ENCODE results near the gene NRTN. TPM values are rescaled to one million over a fixed set of nuclear protein-coding genes. Genes with fewer than 3 reads are reported as not detected.
A peak's percentile ranks its signal among the peaks of the same experiment; 100 is the strongest.

Gene NRTN
- total RNA-seq, result 10 to 100 TPM in 5 of 9 donors, 1 to 10 TPM in 4; 4.5 to 26.8 (median 12.0) TPM
- polyA plus RNA-seq, result 1 to 10 TPM; 4.9 to 9.0 (median 8.7) TPM
- long read RNA-seq, donor 1, partial matches to known transcripts, result 0 of 19 reads
- long read RNA-seq, donor 1, other reads (novel, unspliced or antisense), result 18 of 19 reads
- long read RNA-seq, donor 2, partial matches to known transcripts, result 0 of 7 reads
- long read RNA-seq, donor 2, other reads (novel, unspliced or antisense), result 6 of 7 reads
- long read RNA-seq, donor 3, partial matches to known transcripts, result 0 of 6 reads
- long read RNA-seq, donor 3, other reads (novel, unspliced or antisense), result 5 of 6 reads
- long read RNA-seq, donor 4, partial matches to known transcripts, result 1 of 1 reads
- long read RNA-seq, donor 4, other reads (novel, unspliced or antisense), result 0 of 1 reads
- long read RNA-seq, donor 5, partial matches to known transcripts, result 1 of 49 reads
- long read RNA-seq, donor 5, other reads (novel, unspliced or antisense), result 47 of 49 reads
- long read RNA-seq, donor 6, result 0 reads
- long read RNA-seq, donor 7, result 0 reads
- long read RNA-seq, donor 8, partial matches to known transcripts, result 0 of 21 reads
- long read RNA-seq, donor 8, other reads (novel, unspliced or antisense), result 20 of 21 reads
- long read RNA-seq, donor 9, result 0 reads
- long read RNA-seq, donor 10, result 0 reads

- TF ChIP-seq CTCF (IDR thresholded peaks at IDR 0.05), result no peak
- TF ChIP-seq POLR2A (IDR thresholded peaks at IDR 0.05), result no peak
- no peaks in the 10 kb centered on the region for H3K27me3 ChIP-seq
- H3K4me1 ChIP-seq (replicated peaks in 1 of 2), result peaks cover 29 to 31% of the 10 kb centered on the region in 2 donors
- H3K9me3 ChIP-seq (replicated peaks in 1 of 3), result no peaks in the 10 kb centered on the region
- intact Hi-C loops (cut with DNase I), result loop anchor here (2.0 to 10.0 kb wide), 4 partner anchors 88 to 218 kb away; no protein-coding TSS in a partner anchor
- no peaks in the 10 kb centered on the region for H3K36me3 ChIP-seq (replicated peaks in 1 of 2)
- peak within 1 kb of the TSS in 2 of 4 donors; percentile 16 to 53 for H3K4me3 ChIP-seq
- peak within 1 kb of the TSS in 3 of 5 donors; percentile 19 to 75 (median 72) for H3K27ac ChIP-seq
- WGBS, 4 donors, result 1 to 4% (median 2%) methylated on average over 10 to 86 of the region's 107 CpGs
- peak in 4 of 7 donors; percentile 53 to 71 (median 55) for DNase-seq
Observed at GRCh38 chr19:5804516-5805461, at the start of gene NRTN. NRTN (plus strand) TSS chr19:5805067; CDS start chr19:5824166, 19,099 bp downstream.

GRCh38 chr19:5762608-5763217 lies 42.2 kb upstream of the NRTN start:
- Histone ChIP-seq H3K36me3 (replicated peaks in 1 of 2) (no peaks in the 10 kb centered on the region), H3K27ac (no peak overlapping the region), H3K4me3 (no peak overlapping the region), H3K4me1 (replicated peaks in 1 of 2) (no peaks in the 10 kb centered on the region), H3K9me3 (replicated peaks in 1 of 3) (no peaks in the 10 kb centered on the region), H3K27me3 (no peaks in the 10 kb centered on the region)
- WGBS, 4 donors, result 79 to 91% (median 81%) methylated on average over 5 of the region's 5 CpGs
- DNase-seq, result no peak
- no peak for TF ChIP-seq POLR2A (IDR thresholded peaks at IDR 0.05)
- TF ChIP-seq CTCF (IDR thresholded peaks at IDR 0.05), result no peak
- intact Hi-C loops (cut with DNase I), result no loop called here

- Histone ChIP-seq H3K27me3 (no peaks in the 10 kb centered on the region), H3K9me3 (replicated peaks in 1 of 3) (no peaks in the 10 kb centered on the region), H3K4me3 (no peak overlapping the region), H3K36me3 (replicated peaks in 1 of 2) (no peaks in the 10 kb centered on the region), H3K4me1 (replicated peaks in 1 of 2) (no peaks in the 10 kb centered on the region), H3K27ac (no peak overlapping the region)
- DNase-seq, result no peak
- TF ChIP-seq CTCF (IDR thresholded peaks at IDR 0.05), result no peak
- no peak for TF ChIP-seq POLR2A (IDR thresholded peaks at IDR 0.05)
- 90 to 93% (median 92%) methylated on average over 3 of the region's 3 CpGs for WGBS, 4 donors
- intact Hi-C loops (cut with DNase I), result no loop called here
Observed at GRCh38 chr19:5765220-5765619, 39.6 kb upstream of the NRTN start.

All from adrenal gland (tissue), 19 donors.